ENCODE data around the gene RUFY1.
A peak's percentile ranks its signal among the peaks of the same experiment; 100 is the strongest.
"Not testable (repeated sequence)": the region's sequence is repeated elsewhere in the genome, so short reads cannot be mapped to it uniquely, and the experiment has no call there.

Gene RUFY1

GRCh38 chr5:179553006-179553405, 2.7 kb downstream of the RUFY1 start:
- no peak overlapping the region for H3K4me3 ChIP-seq (replicated peaks; ENCODE audit: low read depth, low read length)
- no peak for TF ChIP-seq CTCF (IDR thresholded peaks at IDR 0.05; ENCODE audit: low read depth, low read length, missing control alignments)
- no peak for DNase-seq (ENCODE audit: extremely low read depth, low read depth)

GRCh38 chr5:179553875-179554274, 3.5 kb downstream of the RUFY1 start:
- TF ChIP-seq CTCF (IDR thresholded peaks at IDR 0.05; ENCODE audit: low read depth, low read length, missing control alignments), result no peak
- no peak overlapping the region for H3K4me3 ChIP-seq (replicated peaks; ENCODE audit: low read depth, low read length)
- DNase-seq (ENCODE audit: extremely low read depth, low read depth), result no peak

- DNase-seq (ENCODE audit: extremely low read depth, low read depth), result no peak
- TF ChIP-seq CTCF (IDR thresholded peaks at IDR 0.05; ENCODE audit: low read depth, low read length, missing control alignments), result no peak
- no peak overlapping the region for H3K4me3 ChIP-seq (replicated peaks; ENCODE audit: low read depth, low read length)
Observed at GRCh38 chr5:179554981-179555380, 4.6 kb downstream of the RUFY1 start.

GRCh38 chr5:179558261-179558799, 8.0 kb downstream of the RUFY1 start:
- DNase-seq (ENCODE audit: extremely low read depth, low read depth), result not testable (repeated sequence)
- H3K4me3 ChIP-seq (replicated peaks; ENCODE audit: low read depth, low read length), result peak overlapping the region; percentile 75

GRCh38 chr5:179558932-179559283, 8.6 kb downstream of the RUFY1 start:
- no peak for TF ChIP-seq CTCF (IDR thresholded peaks at IDR 0.05; ENCODE audit: low read depth, low read length, missing control alignments)
- DNase-seq (ENCODE audit: extremely low read depth, low read depth), result no peak

GRCh38 chr5:179559284-179560252, 9.2 kb downstream of the RUFY1 start:
- no peak for TF ChIP-seq CTCF (IDR thresholded peaks at IDR 0.05; ENCODE audit: low read depth, low read length, missing control alignments)
- H3K4me3 ChIP-seq (replicated peaks; ENCODE audit: low read depth, low read length), result peak overlapping the region; percentile 75
- peak; percentile 96 for DNase-seq (ENCODE audit: extremely low read depth, low read depth)

More at GRCh38 chr5:179558932-179559283, 8.6 kb downstream of the RUFY1 start:
- H3K4me3 ChIP-seq (replicated peaks; ENCODE audit: low read depth, low read length), result peak overlapping the region; percentile 75

- no peak for TF ChIP-seq CTCF (IDR thresholded peaks at IDR 0.05; ENCODE audit: low read depth, low read length, missing control alignments)
- no peak for DNase-seq (ENCODE audit: extremely low read depth, low read depth)
- H3K4me3 ChIP-seq (replicated peaks; ENCODE audit: low read depth, low read length), result no peak overlapping the region
Observed at GRCh38 chr5:179564526-179564925, 14.2 kb downstream of the RUFY1 start.
